Measurements from ENCODE around the gene PXN.
"Not testable (repeated sequence)": the region's sequence is repeated elsewhere in the genome, so short reads cannot be mapped to it uniquely, and the experiment has no call there.

The PXN gene

DNA sequence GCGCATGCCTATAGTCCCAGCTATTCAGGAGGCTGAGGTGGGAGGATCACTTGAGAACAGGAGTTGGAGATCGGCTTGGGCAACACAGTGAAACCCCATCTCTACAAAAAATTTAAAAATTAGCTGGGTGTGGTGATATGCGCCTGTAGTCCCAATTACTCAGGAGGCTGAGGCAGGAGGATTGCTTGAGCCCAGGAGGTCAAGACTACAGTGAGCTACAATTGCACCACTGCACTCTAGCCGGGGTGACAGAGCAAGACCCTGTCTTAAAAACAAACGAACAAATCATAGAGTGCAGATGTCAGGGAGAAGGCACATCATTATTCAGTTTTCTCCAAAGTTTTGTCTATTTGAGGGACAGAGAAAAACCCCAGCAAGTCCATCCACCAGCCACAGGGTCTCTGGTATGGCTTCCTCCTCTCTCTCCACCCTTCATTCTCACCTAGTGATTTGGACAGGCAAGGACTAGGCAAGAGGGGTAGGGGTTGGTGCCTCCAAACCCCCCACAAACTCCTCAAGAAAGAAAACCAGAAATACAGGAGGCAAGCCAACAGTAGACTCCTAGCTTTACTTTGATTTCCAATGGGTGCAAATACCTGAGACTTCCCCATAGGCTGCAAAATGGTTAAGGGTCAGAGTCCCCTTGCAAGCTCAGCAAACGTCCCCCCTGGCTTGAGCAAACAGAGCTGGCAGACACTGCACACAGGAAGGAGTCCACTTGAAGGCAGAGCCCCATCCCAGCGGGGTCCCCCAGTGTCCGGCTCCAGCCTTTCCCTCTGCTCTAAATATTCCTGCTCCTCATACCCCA, 38.1 kb downstream of the PXN start:
- no peak for DNase-seq (ENCODE audit: low read depth in 4 of 4, low spot score in 1 of 4)

DNA sequence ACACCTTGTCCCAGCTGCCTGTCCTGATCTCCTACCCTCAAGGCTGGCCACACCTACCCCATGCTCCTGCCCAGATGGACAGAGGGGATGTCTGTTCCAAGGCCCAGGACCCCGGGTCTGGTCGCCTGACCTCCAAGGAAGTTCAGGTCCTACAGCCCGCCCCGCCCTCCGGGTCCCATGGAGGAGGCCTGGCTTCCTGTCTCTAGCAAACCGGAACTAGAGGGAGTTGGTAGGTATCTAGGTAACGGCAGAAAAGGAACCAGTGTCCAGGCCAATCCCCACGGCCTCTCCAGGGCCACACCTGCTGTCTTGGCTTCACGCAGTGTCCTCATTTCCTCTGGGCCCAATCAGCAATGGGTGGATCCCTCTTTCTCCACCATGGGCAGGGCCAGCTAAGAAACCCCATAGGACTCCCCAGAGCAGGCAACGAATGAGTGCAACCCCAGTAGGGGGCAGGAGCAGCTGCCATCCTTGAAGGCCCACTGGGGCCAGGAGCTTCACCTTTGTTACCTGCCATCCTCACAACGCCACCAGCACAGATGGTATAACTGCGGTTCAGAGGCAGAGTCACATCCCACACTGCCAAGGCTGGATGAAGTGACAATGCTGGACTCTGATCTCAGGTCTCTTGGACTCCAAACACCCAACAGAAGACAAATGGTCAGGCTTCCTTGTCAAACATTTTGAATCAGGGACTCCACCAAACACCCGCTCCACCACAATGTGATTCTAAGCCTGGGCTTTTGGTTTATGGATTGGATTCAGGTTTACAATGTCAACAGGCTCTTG, 39.5 kb downstream of the PXN start:
- no peak for DNase-seq (ENCODE audit: low read depth in 4 of 4, low spot score in 1 of 4)

DNA sequence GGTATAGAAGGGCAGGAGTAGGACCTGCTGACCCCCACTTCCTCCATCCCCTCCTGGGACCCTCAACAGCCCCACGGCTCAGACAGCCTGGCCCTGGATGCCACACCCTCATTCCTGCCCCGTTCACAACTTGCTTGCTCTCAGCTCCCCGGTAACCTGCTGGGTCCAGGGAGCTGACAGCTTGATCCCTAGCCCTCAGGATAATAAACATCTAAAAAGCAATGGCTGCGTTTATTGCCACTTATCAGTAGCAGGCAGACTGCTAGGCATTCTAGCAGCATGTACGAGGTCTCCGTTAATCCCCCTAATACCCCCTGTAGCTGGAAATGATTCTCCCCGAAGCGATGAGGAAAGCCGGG, 40.4 kb downstream of the PXN start:
- DNase-seq (ENCODE audit: low read depth in 4 of 4, low spot score in 1 of 4): no peak

DNA sequence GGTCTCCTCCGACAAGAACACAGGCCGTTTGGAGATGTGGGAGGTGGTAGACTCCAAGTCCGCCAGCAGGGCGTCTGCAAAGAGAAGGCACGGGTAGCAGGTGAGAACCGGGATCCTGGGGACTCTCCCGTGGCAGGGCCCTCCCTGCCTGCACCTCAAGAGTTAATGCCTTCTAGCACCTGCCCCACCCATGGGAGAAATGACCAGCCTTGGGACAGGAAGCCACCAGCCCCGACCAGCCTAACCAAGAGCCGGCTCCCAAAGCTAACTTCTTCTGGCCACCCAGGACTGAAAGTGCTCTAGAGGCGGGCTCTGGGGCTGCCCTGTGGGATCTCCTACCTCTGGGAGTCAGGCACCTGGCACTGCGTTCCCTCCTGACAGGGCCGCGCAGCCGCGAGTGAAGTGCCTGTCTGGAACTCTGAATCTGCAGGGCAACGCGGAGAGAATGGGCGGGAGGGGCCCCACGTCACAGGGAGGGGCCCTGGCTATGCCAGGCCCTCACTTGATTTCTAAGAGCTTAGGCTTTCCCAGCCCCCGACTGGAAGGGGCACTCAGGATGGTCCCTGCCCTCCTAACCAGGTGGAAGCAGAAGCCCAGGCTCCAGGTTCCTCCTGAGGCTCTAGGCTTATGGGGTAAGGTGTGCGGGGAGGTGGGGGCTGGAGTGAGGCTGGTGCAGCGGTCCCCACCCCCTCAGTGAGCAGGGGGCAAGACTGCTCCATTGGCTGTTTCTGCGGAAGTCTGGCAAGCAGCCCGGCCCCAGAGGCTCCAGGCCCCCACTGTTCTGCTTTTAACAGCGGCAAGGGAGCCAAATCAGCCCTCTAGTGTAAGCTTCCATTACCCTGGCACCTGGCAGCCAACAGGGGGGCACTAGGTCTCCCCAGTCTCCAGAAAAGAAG, 41.0 kb downstream of the PXN start:
- DNase-seq (ENCODE audit: low read depth in 4 of 4, low spot score in 1 of 4): no peak

DNA sequence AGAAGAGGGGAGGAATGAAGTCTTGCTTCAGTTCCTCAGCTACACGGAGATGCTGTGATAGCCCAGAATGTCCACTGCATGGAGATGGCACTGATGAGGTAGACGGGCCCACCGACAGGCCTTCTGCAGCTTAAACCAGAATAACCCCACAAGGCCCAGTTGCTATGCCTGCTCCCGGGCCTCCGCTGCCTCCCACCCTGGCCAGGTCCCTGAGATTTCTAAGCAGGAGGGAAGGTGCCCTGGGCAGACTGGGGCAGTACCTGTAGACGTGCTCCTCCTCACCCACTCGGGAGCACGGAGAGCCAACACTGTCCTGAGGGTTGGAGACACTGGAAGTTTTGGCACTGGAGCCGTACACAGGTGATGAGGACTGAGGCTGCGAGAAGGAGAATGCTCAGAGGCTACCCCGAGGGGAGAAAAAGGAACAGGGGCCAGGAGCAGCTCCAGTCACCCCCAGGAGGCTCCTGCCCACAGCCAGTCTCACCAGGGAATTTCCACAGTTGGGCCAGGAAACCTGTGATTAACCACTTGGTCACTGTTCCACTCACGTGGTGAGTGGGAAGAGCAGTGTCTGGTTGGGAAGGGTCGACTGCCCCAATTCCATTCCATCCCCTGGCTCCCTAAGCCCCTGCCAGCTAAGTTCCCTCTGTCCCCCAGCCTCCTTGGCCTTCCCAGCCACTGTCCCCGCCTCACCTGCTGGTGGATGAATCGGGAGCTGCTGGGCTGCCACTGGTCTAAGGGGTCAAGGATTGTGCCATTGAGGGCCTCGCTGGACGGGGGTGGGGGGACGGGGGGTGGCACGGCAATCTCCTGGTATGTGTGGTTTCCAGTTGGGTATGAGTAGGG, 41.8 kb downstream of the PXN start:
- DNase-seq (ENCODE audit: low read depth in 4 of 4, low spot score in 1 of 4): no peak

DNA sequence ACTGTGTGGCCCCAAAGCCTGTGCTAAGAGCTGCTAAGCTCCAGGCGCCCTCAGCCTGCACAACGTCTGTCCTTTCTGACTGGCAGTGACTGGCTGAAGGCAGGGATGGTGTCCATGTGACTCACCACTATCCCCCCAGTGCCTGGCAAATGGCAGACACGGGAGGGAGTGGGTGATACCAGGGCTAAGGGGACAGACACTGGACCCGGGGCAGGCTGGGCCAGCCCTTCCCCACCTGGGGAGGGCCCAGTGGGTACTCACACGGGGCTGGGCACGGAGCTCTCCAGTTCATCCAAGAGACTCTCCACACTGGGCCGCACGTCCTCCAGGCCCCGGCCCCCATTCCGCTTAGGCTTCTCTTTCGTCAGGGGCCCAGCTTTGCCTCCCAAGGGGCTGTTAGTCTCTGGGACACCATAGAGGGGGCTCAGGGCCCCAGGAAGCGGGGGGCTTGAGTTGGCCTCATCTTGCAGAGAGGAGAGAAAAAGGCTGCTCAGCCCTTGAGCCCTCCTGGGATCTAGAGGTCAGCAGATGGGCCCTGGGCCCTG, 43.2 kb downstream of the PXN start:
- DNase-seq (ENCODE audit: low read depth in 4 of 4, low spot score in 1 of 4): no peak

DNA sequence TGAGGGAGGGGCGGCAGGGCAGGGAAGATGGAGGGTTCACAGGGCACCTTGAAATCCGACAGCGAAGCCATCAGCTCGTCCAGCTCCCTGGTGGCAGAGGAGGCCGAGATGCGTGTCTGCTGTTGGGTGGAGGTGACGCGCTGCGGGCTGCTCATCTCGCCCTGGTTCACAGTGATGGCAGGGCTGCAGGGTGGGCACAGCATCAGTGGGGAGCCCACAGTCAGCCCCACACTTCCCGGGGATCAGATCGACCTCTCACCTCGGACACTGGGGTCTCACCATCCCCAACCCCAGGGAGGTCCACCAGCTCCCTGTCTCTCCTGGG, 44.0 kb downstream of the PXN start:
- DNase-seq (ENCODE audit: low read depth in 4 of 4, low spot score in 1 of 4): no peak

DNA sequence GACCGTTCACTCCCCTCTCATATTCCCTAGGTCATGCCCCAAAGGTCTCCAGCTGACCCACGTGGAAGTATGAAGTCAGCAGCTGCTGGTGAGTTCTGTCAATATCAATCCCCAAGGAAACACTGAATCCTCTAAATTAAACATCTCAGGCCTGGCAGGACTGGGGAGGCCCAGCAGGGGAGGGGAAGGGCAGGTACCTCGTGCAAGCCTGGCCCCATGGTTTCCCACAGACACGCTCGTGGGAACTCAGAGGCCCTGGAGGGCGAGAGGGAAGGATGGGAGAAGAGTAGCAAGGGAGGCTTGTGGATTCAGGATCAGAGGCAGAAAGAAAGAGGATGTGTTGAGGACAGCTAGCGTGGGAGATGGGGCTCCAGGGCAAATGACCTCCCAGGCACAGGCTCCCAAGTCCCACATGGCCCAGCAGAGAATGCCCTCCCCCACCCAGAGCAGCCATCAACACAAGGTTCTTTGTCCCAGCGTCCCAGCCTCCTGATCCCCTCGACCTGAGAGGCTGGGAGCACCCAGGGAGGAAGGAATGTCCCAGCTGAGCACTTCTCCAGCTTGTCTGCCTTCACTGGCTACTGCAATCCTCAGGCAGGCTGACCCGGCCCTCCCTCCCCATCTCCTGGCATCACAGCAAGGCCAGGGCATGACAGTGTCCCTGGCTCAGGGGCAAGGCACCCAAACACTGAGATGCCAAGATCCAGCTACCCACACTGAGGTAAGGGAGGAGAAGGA, 44.5 kb downstream of the PXN start:
- no peak for DNase-seq (ENCODE audit: low read depth in 4 of 4, low spot score in 1 of 4)

DNA sequence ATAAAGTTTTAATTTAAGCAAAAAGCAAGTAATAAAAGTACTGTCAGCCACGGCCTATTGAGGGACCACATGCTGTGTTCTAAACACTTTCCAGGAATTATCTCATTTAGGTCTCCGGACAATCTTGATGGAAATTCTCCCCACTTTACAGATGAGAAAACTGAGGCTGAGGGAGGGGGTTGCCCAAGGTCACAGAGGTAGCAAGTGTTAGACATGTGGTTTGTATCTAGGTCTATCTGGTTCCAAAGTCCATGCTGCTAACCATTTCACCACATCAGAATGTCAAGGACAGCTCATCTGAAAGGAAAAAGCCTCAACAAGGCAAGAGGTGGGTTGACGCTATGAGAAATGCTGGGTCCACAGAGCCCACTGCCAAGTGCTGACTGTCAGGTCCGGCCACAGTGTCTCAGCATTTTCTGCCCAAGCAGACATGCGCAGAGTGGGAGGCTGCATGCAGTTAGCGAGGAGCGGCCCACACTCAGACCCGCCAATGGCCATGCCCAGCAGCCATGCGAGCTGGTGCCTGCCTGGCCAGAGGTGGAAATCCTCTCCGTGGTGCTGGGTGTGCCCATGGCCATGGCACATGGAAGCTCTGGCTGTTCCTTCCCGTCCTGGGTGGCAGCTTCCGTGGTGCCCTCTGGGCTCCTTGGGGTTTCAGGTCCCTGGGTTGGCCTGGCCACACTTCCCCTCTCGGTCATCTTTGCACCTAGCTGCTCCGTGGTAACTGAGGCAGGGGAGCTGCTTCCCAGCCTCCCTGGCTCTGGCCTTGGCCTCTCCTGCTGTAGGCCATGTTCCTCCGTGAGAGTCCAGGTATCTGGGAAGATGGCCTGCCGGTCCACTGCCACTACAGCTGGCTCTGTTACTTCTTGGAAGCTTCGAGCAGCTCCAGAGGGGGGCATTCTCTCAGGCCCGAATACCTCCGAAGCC, 46.6 kb downstream of the PXN start:
- DNase-seq (ENCODE audit: low read depth in 4 of 4, low spot score in 1 of 4): no peak

DNA sequence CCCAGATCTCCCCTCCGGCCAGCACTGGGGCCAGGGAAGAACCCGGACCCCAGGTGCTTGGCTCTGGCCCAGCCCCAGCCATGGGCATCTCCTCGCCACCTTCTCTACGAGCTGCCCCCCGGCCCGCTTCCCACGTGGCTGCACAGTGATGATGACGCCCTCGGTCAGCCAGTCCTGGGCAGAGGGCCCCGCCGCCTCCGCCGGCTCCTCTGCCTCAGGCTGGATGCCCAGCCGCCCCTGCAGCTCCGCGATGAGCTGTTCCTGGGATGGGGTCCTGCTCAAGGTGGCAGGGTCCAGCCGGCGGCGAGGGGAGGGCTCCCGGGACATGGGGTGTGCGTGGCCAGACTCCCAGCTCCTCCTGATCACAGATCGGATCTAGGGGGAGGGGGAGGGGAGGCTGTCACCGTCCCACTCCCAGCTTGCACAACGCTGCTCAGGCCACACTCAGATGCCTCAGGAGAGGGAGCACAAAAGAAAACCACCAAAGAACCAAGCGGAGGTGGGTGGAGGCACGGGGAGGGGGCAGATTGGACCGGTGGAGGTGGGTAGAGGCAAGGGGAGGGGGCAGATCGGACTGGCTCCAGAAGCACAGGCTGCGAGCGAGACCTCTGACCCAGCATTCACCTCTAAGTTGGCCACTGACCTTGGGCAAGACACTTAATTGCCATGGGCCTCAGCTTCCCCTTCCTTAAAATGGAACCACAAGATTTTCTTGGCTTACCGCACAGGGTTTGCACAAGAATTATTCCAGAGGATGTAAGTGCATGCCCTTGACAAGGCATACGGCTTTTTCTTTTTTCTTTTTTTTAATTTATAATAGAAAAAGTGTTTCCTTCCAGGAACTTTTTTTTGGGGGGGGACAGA, 48.6 kb downstream of the PXN start:
- no peak for DNase-seq (ENCODE audit: low read depth in 4 of 4, low spot score in 1 of 4)

DNA sequence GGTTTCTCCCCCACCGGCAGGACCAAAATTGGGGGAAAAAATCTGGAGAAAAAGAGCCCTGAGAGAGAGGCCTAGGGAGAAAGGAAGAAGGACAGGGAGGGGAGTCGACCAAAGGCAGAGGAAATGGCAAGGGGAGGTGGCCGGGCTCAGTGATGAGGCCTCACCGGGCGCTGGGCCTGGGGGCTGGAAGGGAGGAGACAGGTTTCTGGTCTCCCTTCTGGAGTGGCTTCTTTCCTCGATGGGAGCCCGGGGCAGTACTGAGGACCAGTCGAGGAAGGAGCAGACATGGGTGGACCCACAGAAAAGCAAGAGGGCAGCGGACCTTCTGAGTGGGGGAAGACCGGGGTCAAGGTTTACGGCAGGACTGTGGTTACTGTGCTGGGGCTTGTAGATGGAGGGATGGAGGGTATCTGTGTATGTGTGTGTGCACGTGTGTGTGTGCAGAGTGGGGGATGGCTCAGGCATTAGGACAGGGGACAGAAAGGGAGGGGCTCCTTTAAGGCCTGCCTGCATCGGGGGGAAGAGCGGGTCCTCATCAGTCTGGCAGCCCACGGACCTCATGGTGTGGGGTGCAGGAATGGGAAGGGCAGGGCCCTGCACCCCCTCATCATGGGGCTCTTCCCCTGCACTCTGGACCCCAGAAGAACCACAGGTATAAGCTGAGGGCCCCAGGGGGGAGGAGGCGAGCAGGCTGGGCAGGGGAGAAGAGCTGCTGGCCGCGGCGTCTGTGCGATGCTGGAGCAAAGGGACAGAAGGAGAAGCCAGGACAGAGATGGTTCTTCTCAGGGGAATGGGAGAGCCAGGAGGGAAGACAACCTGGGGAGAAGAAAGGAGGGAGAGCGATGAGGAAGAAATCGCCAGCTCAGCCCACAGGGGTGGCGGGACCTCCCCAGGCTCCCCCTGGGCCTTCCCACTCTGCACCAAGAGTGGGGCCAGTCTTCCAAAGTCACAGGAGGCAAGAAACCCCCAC, 49.5 kb downstream of the PXN start:
- DNase-seq (ENCODE audit: low read depth in 4 of 4, low spot score in 1 of 4): no peak

DNA sequence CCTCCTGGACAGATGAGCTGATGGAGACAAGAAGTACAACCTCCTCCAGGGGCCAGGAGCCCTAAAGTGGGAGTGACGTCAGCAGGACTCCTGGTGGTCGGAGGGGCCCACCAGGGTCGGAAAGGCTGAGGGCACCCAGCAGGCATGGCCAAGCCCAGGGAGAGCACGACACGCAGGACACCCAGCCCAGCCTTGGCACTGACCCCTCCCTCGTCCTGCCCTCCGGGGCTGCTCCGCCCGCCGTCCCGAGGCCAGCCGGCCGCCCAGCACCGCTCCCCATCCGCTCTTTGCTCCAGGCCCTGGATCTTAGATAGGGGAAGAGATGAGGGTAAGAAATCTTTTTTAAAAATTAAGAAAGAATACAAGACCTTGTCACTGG, 50.2 kb downstream of the PXN start:
- no peak for DNase-seq (ENCODE audit: low read depth in 4 of 4, low spot score in 1 of 4)

DNA sequence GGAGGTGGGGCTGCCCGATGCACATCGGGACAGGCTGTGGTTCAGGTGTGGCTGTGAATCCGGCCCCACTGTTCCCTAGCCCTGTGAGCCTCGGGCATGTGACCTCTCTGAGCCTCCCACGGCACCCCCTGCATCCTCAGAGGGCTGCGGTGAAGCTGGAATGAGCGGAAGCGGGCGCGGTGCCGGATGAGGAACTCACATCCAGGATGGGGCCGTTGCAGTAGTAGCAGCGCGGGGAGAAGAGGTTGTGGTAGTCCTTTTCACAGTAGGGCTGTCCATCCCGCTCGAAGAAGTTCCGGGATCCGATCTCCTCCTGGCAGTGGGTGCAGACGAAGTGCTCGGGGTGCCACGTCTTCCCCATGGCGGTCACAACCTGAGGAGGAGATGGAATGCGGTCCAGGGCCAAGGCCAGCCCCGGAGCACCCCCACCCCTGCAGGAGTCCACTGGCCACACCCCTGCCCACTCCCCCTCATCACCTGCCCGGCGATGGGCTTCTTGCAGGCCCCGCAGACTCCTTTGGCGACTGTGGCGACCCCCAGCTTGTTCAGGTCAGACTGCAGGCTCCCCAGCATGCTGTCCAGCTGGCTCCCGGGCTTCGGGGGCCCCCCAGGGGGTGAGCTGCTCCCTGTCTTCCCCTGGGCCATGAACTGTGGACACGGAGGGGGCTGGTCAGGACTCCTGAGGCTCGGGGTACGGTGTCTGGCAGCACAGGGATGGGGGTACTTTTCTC, 50.7 kb downstream of the PXN start:
- no peak for DNase-seq (ENCODE audit: low read depth in 4 of 4, low spot score in 1 of 4)

DNA sequence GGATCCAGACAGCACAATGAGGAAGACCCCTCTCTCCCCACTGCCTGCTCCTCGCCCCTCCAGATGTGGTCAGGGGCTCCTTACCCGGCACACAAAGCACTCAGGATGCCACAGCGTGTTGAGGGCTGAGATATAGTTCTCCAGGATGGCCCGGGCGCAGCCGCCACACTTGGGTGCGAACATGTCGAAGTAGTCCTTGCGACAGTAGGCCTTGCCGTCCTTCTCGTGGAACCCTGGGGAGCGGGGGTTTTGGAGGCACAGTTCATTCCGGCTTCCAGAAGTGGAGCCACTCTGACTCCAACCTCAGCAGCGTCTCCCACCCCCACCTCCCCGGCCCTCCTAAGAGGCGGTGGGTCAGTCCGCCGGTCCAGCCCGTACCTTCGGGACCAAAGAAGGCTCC, 51.8 kb downstream of the PXN start:
- no peak for DNase-seq (ENCODE audit: low read depth in 4 of 4, low spot score in 1 of 4)

DNA sequence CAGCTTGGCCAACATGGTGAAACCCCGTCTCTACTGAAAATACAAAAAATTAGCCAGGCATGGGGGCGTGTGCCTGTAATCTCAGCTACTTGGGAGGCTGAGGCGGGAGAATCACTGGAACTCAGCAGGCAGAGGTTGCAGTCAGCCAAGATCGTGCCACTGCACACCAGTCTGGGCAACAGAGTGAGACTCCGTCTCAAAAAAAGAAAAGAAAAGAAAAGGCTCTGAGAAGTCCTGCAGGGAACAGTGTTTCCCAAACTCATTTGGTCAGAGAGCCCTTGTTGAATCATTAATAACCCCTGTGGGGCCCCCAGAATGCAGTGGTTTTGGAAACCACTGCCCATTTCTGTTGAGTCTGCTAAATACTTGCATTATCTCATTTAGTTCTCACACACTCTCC, 52.3 kb downstream of the PXN start:
- not testable (repeated sequence) for DNase-seq (ENCODE audit: low read depth in 4 of 4, low spot score in 1 of 4)

DNA sequence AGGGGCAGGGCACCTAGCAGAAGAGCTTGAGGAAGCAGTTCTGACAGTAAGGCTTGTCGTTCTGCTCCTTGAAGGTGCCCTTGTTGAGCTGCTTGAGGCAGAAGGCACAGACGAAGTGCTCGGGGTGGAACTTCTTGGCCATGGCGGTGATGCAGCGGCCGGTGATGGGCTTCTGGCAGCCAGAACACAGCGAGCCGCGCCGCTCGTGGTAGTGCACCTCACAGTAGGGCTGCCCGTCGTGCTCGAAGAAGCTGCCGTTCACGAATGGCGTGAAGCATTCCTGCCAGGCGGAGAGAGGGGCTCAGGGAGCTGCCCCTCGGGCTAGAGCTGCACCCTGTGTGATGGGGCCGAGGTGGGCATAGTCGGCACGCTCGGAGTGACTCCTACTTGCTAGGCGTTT, 53.2 kb downstream of the PXN start:
- no peak for DNase-seq (ENCODE audit: low read depth in 4 of 4, low spot score in 1 of 4)
